ENCODE measurements around the gene THBS1.
A peak's percentile ranks its signal among the peaks of the same experiment; 100 is the strongest.

Gene THBS1

GRCh38 chr15:39589815-39590644 lies 9.2 kb downstream of the THBS1 start:
- no peak for DNase-seq

- DNase-seq, result no peak
Measured at GRCh38 chr15:39591141-39591895, 10.4 kb downstream of the THBS1 start.

- no peak for DNase-seq
Measured at GRCh38 chr15:39591896-39592315, 11.0 kb downstream of the THBS1 start.

- no peak for DNase-seq
Measured at GRCh38 chr15:39592500-39592899, 11.6 kb downstream of the THBS1 start.

- DNase-seq, result no peak
Measured at GRCh38 chr15:39593071-39593655, 12.3 kb downstream of the THBS1 start.

- peak; percentile 35 for DNase-seq
Measured at GRCh38 chr15:39593656-39594445, 13.0 kb downstream of the THBS1 start.

GRCh38 chr15:39594446-39595337 lies 13.8 kb downstream of the THBS1 start:
- DNase-seq, result no peak

- DNase-seq, result no peak
Measured at GRCh38 chr15:39595338-39596221, 14.7 kb downstream of the THBS1 start.

GRCh38 chr15:39596358-39597051 lies 15.6 kb downstream of the THBS1 start:
- DNase-seq, result no peak

GRCh38 chr15:39597336-39597735 lies 16.5 kb downstream of the THBS1 start:
- DNase-seq, result no peak

- DNase-seq, result no peak
Measured at GRCh38 chr15:39597751-39598185, 16.9 kb downstream of the THBS1 start.

GRCh38 chr15:39598186-39598850 lies 17.4 kb downstream of the THBS1 start:
- DNase-seq, result no peak

GRCh38 chr15:39598958-39599845 lies 18.3 kb downstream of the THBS1 start:
- DNase-seq, result no peak

GRCh38 chr15:39599871-39600270 lies 19.0 kb downstream of the THBS1 start:
- DNase-seq, result no peak

- no peak for DNase-seq
Measured at GRCh38 chr15:39602143-39602542, 21.3 kb downstream of the THBS1 start.

GRCh38 chr15:39605146-39605545 lies 24.3 kb downstream of the THBS1 start:
- DNase-seq, result no peak

- DNase-seq, result no peak
Measured at GRCh38 chr15:39608185-39609139, 27.6 kb downstream of the THBS1 start.
